Measurements from ENCODE around the gene TRNP1.

Gene TRNP1

GRCh38 chr1:26994020-26994786 lies 711 bp downstream of the TRNP1 start:
- no peaks in the 10 kb centered on the region for H3K36me3 ChIP-seq
- peak overlapping the region; percentile 66 to 91 for H3K4me3 ChIP-seq
- H3K9me3 ChIP-seq: no peaks in the 10 kb centered on the region
- no peak for TF ChIP-seq CTCF (IDR thresholded peaks at IDR 0.05)
- no peak for DNase-seq
- peak overlapping the region; percentile 67 to 70 for H3K27ac ChIP-seq
- intact Hi-C loops (cut with DNase I; ENCODE audit: low total_unique reads): loop anchor here (5.0 kb wide), 1 partner anchor 288 kb away; no protein-coding TSS in a partner anchor
- peaks cover 0 to 60% (median 41%) of the 10 kb centered on the region in 4 donors for H3K4me1 ChIP-seq
- peaks cover 0 to 24% of the 10 kb centered on the region in 2 donors for H3K27me3 ChIP-seq

GRCh38 chr1:26994787-26995517 lies 1.5 kb downstream of the TRNP1 start:
- no peak for DNase-seq
- peaks cover 0 to 24% of the 10 kb centered on the region in 2 donors for H3K27me3 ChIP-seq
- peaks cover 0 to 65% (median 48%) of the 10 kb centered on the region in 4 donors for H3K4me1 ChIP-seq
- no peaks in the 10 kb centered on the region for H3K36me3 ChIP-seq
- H3K4me3 ChIP-seq: peak overlapping the region; percentile 66 to 91
- peak overlapping the region; percentile 67 to 70 for H3K27ac ChIP-seq
- intact Hi-C loops (cut with DNase I; ENCODE audit: low total_unique reads): loop anchor here (5.0 kb wide), 2 partner anchors 37 to 287 kb away; no protein-coding TSS in a partner anchor
- H3K9me3 ChIP-seq: no peaks in the 10 kb centered on the region
- TF ChIP-seq CTCF (IDR thresholded peaks at IDR 0.05): no peak

DNA sequence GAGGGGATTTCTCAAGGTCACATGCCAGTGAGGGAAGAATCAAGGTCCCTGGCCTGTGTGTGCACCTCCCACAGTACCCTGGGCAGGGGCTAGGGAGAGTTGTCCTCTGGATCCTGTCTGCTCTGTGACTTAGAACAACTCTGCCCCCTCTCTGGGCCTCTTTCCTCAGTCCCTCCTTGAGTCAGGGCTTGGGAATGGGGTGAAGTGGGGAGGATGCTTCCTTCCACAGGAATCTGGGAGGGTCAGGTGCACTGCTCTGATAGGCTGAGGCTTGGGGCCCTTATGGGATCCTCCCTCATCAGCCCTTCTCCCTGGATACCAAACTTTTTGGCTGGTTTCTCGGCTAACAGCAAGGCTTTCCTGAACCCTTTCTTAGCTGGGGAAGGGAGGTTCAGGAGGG lies 2.5 kb downstream of the TRNP1 start:
- Histone ChIP-seq H3K27ac (peak overlapping the region; percentile 30 to 52), H3K4me3 (no peak overlapping the region), H3K27me3 (peaks cover 0 to 18% of the 10 kb centered on the region in 2 donors), H3K36me3 (no peaks in the 10 kb centered on the region), H3K9me3 (no peaks in the 10 kb centered on the region), H3K4me1 (peaks cover 0 to 76% (median 59%) of the 10 kb centered on the region in 4 donors)
- intact Hi-C loops (cut with DNase I; ENCODE audit: low total_unique reads): loop anchor here (2.0 to 5.0 kb wide), 2 partner anchors 36 to 101 kb away; no protein-coding TSS in a partner anchor
- DNase-seq: no peak
- TF ChIP-seq CTCF (IDR thresholded peaks at IDR 0.05): no peak

GRCh38 chr1:26996665-26997064 lies 3.2 kb downstream of the TRNP1 start:
- Histone ChIP-seq H3K9me3 (no peaks in the 10 kb centered on the region), H3K27ac (peak overlapping the region; percentile 30 to 90), H3K4me3 (no peak overlapping the region), H3K4me1 (peaks cover 0 to 82% (median 66%) of the 10 kb centered on the region in 4 donors), H3K36me3 (no peaks in the 10 kb centered on the region), H3K27me3 (peaks cover 0 to 16% of the 10 kb centered on the region in 2 donors)
- no peak for DNase-seq
- intact Hi-C loops (cut with DNase I; ENCODE audit: low total_unique reads): loop anchor here (2.0 to 5.0 kb wide), 2 partner anchors 36 to 100 kb away; no protein-coding TSS in a partner anchor
- TF ChIP-seq CTCF (IDR thresholded peaks at IDR 0.05): no peak

- Histone ChIP-seq H3K9me3 (no peaks in the 10 kb centered on the region), H3K27me3 (no peaks in the 10 kb centered on the region), H3K27ac (peak overlapping the region; percentile 89 to 90), H3K4me1 (peaks cover 0 to 91% (median 72%) of the 10 kb centered on the region in 4 donors), H3K4me3 (peak overlapping the region in 1 of 2 donors; percentile 43), H3K36me3 (peaks cover under 1 to 12% (median 1%) of the 10 kb centered on the region in 3 donors)
- intact Hi-C loops (cut with DNase I; ENCODE audit: low total_unique reads): loop anchor here (1.0 to 5.0 kb wide), 2 partner anchors 13 to 34 kb away; no protein-coding TSS in a partner anchor
- no peak for TF ChIP-seq CTCF (IDR thresholded peaks at IDR 0.05)
- no peak for DNase-seq
These were observed 5.2 kb downstream of the TRNP1 start for GRCh38 chr1:26998429-26999300.

Data from tibial artery (tissue), 4 donors.